AG08395 (cell line): ENCODE results near the gene ASB1.
"Not testable (repeated sequence)": the region's sequence is repeated elsewhere in the genome, so short reads cannot be mapped to it uniquely, and the experiment has no call there.

ENCODE experiments used
- DNase-seq: peaks from one replicate; pipeline ENCODE4 v3.0.0; 2012; ENCODE audit warnings: mixed read lengths, low spot score

Gene ASB1

GRCh38 chr2:238423561-238424312, 3.0 kb upstream of the ASB1 start:
- DNase-seq: peak; percentile 42

GRCh38 chr2:238424313-238424700, 2.4 kb upstream of the ASB1 start:
- peak; percentile 36 for DNase-seq

GRCh38 chr2:238425505-238425978, 1.2 kb upstream of the ASB1 start:
- DNase-seq: no peak

- DNase-seq: peak; percentile 34
Measured at GRCh38 chr2:238425979-238426567, 654 bp upstream of the ASB1 start.

GRCh38 chr2:238427435-238428162, 872 bp downstream of the ASB1 start:
- no peak for DNase-seq

GRCh38 chr2:238428866-238429265, 2.1 kb downstream of the ASB1 start:
- no peak for DNase-seq

- DNase-seq: no peak
Measured at GRCh38 chr2:238430781-238431180, 4.1 kb downstream of the ASB1 start.

GRCh38 chr2:238431456-238431855, 4.7 kb downstream of the ASB1 start:
- DNase-seq: no peak

GRCh38 chr2:238433300-238433915, 6.7 kb downstream of the ASB1 start:
- no peak for DNase-seq

GRCh38 chr2:238433941-238434845, 7.5 kb downstream of the ASB1 start:
- peak; percentile 57 for DNase-seq

GRCh38 chr2:238434846-238435751, 8.4 kb downstream of the ASB1 start:
- DNase-seq: no peak

GRCh38 chr2:238435752-238436096, 9.0 kb downstream of the ASB1 start:
- DNase-seq: no peak

GRCh38 chr2:238438856-238439849, 12.4 kb downstream of the ASB1 start:
- DNase-seq: peak; percentile 66

GRCh38 chr2:238439917-238440316, 13.2 kb downstream of the ASB1 start:
- no peak for DNase-seq

GRCh38 chr2:238440331-238440730, 13.6 kb downstream of the ASB1 start:
- DNase-seq: no peak

GRCh38 chr2:238440767-238441166, 14.0 kb downstream of the ASB1 start:
- no peak for DNase-seq

GRCh38 chr2:238441262-238442114, 14.8 kb downstream of the ASB1 start:
- DNase-seq: no peak

GRCh38 chr2:238442257-238442656, 15.5 kb downstream of the ASB1 start:
- DNase-seq: not testable (repeated sequence)
